GM21423 (cell line): ENCODE measurements around the gene NR2F1-AS1.

Experiments
- ATAC-seq: cut with Tn5 transposase; IDR thresholded peaks from one replicate; pipeline ENCODE4 v1.9.1; 2021; ENCODE audit warnings: mild to moderate bottlenecking, moderate library complexity; ENCODE audit not compliant: unreplicated experiment

NR2F1-AS1 gene

GRCh38 chr5:93603793-93604643, 23.0 kb upstream of the NR2F1-AS1 start:
- ATAC-seq, result no peak

GRCh38 chr5:93603078-93603792, 22.2 kb upstream of the NR2F1-AS1 start:
- no peak for ATAC-seq

- ATAC-seq, result no peak
Observed at GRCh38 chr5:93602241-93603077, 21.4 kb upstream of the NR2F1-AS1 start.

GRCh38 chr5:93601802-93602155, 20.8 kb upstream of the NR2F1-AS1 start:
- no peak for ATAC-seq

- no peak for ATAC-seq
Observed at GRCh38 chr5:93601071-93601801, 20.2 kb upstream of the NR2F1-AS1 start.

- ATAC-seq, result no peak
Observed at GRCh38 chr5:93600409-93601070, 19.5 kb upstream of the NR2F1-AS1 start.

- no peak for ATAC-seq
Observed at GRCh38 chr5:93599399-93600120, 18.5 kb upstream of the NR2F1-AS1 start.

GRCh38 chr5:93599001-93599379, 18.0 kb upstream of the NR2F1-AS1 start:
- ATAC-seq, result no peak

- ATAC-seq, result no peak
Observed at GRCh38 chr5:93598091-93599000, 17.3 kb upstream of the NR2F1-AS1 start.

- no peak for ATAC-seq
Observed at GRCh38 chr5:93596676-93597490, 15.9 kb upstream of the NR2F1-AS1 start.

GRCh38 chr5:93596310-93596675, 15.3 kb upstream of the NR2F1-AS1 start:
- no peak for ATAC-seq

- no peak for ATAC-seq
Observed at GRCh38 chr5:93595420-93596147, 14.6 kb upstream of the NR2F1-AS1 start.

GRCh38 chr5:93594591-93595419, 13.8 kb upstream of the NR2F1-AS1 start:
- ATAC-seq, result no peak

GRCh38 chr5:93593476-93594131, 12.6 kb upstream of the NR2F1-AS1 start:
- ATAC-seq, result no peak

GRCh38 chr5:93592883-93593282, 11.9 kb upstream of the NR2F1-AS1 start:
- ATAC-seq, result no peak
